ENCODE measurements around the gene ELAVL2. TPM values are rescaled to one million over a fixed set of nuclear protein-coding genes. Genes with fewer than 3 reads are reported as not detected.

The ELAVL2 gene
- total RNA-seq, 1 experiment from 2014 or later = not detected

DNA sequence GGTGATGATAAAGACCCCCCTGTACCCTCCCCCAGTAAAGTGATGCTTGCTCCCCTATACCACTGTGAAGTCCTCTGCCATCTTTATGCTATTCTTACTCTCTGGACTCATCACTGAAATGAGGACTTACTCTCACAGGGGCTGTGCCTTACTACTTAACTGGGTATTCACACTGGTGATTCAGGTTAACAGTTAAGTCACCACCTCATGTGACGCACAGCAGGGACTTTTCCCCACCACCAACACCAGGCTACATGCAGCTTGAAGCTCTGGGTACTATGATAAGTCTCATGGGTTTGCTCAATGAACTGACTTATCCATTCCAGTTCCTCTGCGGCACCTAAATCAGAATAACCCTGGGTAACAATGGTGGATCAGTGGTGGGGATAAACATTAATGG, 163.7 kb downstream of the ELAVL2 start:
- no peak for TF ChIP-seq EZH2 (IDR thresholded peaks at IDR 0.05; ENCODE audit: borderline replicate concordance, low read depth, low read length, poor library complexity, severe bottlenecking)
- TF ChIP-seq, protein P1, sequence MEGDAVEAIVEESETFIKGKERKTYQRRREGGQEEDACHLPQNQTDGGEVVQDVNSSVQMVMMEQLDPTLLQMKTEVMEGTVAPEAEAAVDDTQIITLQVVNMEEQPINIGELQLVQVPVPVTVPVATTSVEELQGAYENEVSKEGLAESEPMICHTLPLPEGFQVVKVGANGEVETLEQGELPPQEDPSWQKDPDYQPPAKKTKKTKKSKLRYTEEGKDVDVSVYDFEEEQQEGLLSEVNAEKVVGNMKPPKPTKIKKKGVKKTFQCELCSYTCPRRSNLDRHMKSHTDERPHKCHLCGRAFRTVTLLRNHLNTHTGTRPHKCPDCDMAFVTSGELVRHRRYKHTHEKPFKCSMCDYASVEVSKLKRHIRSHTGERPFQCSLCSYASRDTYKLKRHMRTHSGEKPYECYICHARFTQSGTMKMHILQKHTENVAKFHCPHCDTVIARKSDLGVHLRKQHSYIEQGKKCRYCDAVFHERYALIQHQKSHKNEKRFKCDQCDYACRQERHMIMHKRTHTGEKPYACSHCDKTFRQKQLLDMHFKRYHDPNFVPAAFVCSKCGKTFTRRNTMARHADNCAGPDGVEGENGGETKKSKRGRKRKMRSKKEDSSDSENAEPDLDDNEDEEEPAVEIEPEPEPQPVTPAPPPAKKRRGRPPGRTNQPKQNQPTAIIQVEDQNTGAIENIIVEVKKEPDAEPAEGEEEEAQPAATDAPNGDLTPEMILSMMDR (conservative IDR thresholded peaks at IDR 0.05; ENCODE audit: low read depth, low read length) = no peak
- no peak overlapping the region for H3K4me3 ChIP-seq (ENCODE audit: low read depth, low read length, poor library complexity, severe bottlenecking)
- ChIA-PET CTCF (no interaction called here), POLR2A (ENCODE audit: low non-redundant PET) (no interaction called here)
- H3K36me3 ChIP-seq (ENCODE audit: insufficient read depth, low read length, poor library complexity, severe bottlenecking) = no peaks in the 10 kb centered on the region
- no peaks in the 10 kb centered on the region for H3K4me1 ChIP-seq (ENCODE audit: insufficient read depth, low read length, poor library complexity, severe bottlenecking)
- no peaks in the 10 kb centered on the region for H3K9me3 ChIP-seq (ENCODE audit: low read depth, low read length, poor library complexity, severe bottlenecking)
- BruUV-seq (replicated peaks) = no TSS peak
- intact Hi-C loops (cut with micrococcal nuclease; ENCODE audit: unreplicated experiment) = no loop called here
- no peak overlapping the region for H3K27ac ChIP-seq (ENCODE audit: low read depth, low read length, poor library complexity, severe bottlenecking)
- no peaks in the 10 kb centered on the region for H3K27me3 ChIP-seq (replicated peaks; ENCODE audit: insufficient read depth, low read depth, low read length, poor library complexity)
- DNase-seq (ENCODE audit: low spot score) = no peak

DNA sequence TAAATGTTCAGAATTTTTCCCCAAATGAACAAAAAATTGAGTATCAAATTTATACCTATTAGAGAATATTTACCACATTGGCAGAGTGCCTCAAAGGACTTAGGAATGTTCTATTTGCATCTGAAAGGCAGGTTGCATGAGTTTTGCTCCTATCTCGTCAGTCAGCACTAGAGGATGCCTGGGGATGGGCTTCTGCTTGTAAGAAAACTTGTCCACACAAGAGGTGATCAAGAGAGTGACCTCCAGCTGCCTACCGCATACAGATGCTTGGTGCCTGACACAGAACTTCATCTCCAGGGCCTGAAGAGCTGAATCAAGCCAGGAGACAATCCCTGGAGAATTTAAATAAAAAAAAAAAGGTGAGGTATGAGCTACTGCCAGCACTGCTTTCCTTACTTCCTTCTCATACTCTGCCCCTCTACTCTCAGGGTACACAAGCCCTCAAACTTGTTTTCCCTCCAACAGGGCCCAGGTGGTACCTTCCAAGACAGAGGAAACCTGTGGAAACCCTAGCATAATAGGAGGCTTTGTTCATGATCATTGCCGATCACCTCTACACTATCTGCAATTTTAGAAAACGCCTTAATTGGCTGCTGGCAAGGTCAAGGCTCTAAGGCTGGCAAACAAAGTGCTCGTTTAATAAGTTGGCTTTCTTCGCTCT, 166.6 kb downstream of the ELAVL2 start:
- Histone ChIP-seq H3K4me3 (ENCODE audit: low read depth, low read length, poor library complexity, severe bottlenecking) (no peak overlapping the region), H3K27ac (ENCODE audit: low read depth, low read length, poor library complexity, severe bottlenecking) (no peak overlapping the region), H3K27me3 (replicated peaks; ENCODE audit: insufficient read depth, low read depth, low read length, poor library complexity) (no peaks in the 10 kb centered on the region), H3K4me1 (ENCODE audit: insufficient read depth, low read length, poor library complexity, severe bottlenecking) (no peaks in the 10 kb centered on the region), H3K9me3 (ENCODE audit: low read depth, low read length, poor library complexity, severe bottlenecking) (no peaks in the 10 kb centered on the region), H3K36me3 (ENCODE audit: insufficient read depth, low read length, poor library complexity, severe bottlenecking) (no peaks in the 10 kb centered on the region)
- no peak for DNase-seq (ENCODE audit: low spot score)
- POLR2A ChIA-PET (ENCODE audit: low non-redundant PET) = no interaction called here
- CTCF ChIA-PET = no interaction called here
- intact Hi-C loops (cut with micrococcal nuclease; ENCODE audit: unreplicated experiment) = no loop called here
- TF ChIP-seq, protein P1 (conservative IDR thresholded peaks at IDR 0.05; ENCODE audit: low read depth, low read length) = no peak
- no peak for TF ChIP-seq EZH2 (IDR thresholded peaks at IDR 0.05; ENCODE audit: borderline replicate concordance, low read depth, low read length, poor library complexity, severe bottlenecking)
- BruUV-seq (replicated peaks) = no TSS peak

DNA sequence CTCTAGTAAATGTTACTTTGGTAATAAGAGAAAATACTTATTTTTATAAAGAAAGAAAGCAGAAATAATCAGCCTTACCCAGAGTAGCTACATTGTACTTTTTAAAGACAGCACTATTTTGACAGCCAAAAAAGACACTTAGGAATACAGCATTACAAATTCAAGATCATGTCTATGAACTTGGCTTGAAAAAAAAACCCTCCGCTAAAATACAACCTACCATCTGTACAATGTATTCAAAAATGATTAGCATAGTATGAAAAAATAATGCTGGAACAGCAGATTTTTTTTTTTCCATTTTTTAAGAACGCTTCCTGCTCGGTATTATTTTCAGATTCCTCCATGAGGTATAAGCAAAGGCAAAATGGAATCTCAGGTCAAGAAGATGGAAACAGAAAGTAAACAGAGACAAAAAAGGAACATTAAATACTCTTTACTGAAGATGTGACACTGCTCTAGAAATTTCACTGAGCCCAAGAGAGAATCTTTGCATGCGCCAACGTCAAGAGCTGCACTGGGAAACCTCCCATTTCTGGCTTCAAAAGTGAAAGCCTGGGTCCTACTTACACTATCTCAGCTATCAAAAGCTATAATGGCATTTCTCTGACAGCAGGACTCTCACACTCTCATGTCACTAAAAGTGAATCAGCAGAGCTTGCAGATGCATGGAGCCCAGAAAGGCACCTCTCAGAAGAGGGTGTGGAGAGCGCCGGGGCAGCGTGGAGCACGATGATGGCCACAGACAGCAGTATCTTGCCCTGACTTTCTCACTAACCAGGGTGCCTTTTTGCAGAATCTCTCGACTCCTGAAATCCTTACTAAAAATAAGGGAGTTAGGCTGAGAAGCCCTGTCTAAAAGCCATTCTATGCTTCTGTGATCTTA, 167.4 kb downstream of the ELAVL2 start:
- Histone ChIP-seq H3K4me1 (ENCODE audit: insufficient read depth, low read length, poor library complexity, severe bottlenecking) (no peaks in the 10 kb centered on the region), H3K27me3 (replicated peaks; ENCODE audit: insufficient read depth, low read depth, low read length, poor library complexity) (no peaks in the 10 kb centered on the region), H3K36me3 (ENCODE audit: insufficient read depth, low read length, poor library complexity, severe bottlenecking) (no peaks in the 10 kb centered on the region), H3K27ac (ENCODE audit: low read depth, low read length, poor library complexity, severe bottlenecking) (no peak overlapping the region), H3K4me3 (ENCODE audit: low read depth, low read length, poor library complexity, severe bottlenecking) (no peak overlapping the region), H3K9me3 (ENCODE audit: low read depth, low read length, poor library complexity, severe bottlenecking) (no peaks in the 10 kb centered on the region)
- BruUV-seq (replicated peaks) = no TSS peak
- no peak for DNase-seq (ENCODE audit: low spot score)
- TF ChIP-seq, protein P1 (conservative IDR thresholded peaks at IDR 0.05; ENCODE audit: low read depth, low read length) = no peak
- no peak for TF ChIP-seq EZH2 (IDR thresholded peaks at IDR 0.05; ENCODE audit: borderline replicate concordance, low read depth, low read length, poor library complexity, severe bottlenecking)
- intact Hi-C loops (cut with micrococcal nuclease; ENCODE audit: unreplicated experiment) = no loop called here
- POLR2A ChIA-PET (ENCODE audit: low non-redundant PET) = no interaction called here
- CTCF ChIA-PET = no interaction called here
